BJ (cell line): ENCODE results near the gene WNK1. TPM values are rescaled to one million over a fixed set of nuclear protein-coding genes. Genes with fewer than 3 reads are reported as not detected.

Experiments used
- CTCF ChIA-PET: fragments of 350-600 bp; formaldehyde crosslinking; extraction: SDS; loops from one replicate; lab custom pipeline; 2021; ENCODE audit warnings: antibody characterized with exemption, inconsistent platforms; lab: Yijun Ruan, JAX
- POLR2A ChIA-PET: fragments of 300-600 bp; sonication (Branson Sonifier 250); formaldehyde crosslinking; extraction: SDS; loops from one replicate; lab custom pipeline; 2021; ENCODE audit warnings: antibody characterized with exemption; lab: Charles Lee
- DNase-seq: peaks from one replicate; pipeline ENCODE4 v3.0.0-alpha.2; 2011; ENCODE audit warnings: low read depth
- H3K27me3 ChIP-seq: 2 replicates; pipeline ENCODE4 v1.6.0; 2011; ENCODE audit warnings: low read length; ENCODE audit not compliant: control insufficient read depth, insufficient read depth
- H3K36me3 ChIP-seq: 2 replicates; pipeline ENCODE4 v1.5.1; 2011; ENCODE audit warnings: low read length; ENCODE audit not compliant: control insufficient read depth, insufficient read depth
- H3K4me3 ChIP-seq: 2 replicates; pipeline ENCODE4 v1.5.1; 2011; ENCODE audit warnings: low read depth, mild to moderate bottlenecking, control low read depth, low read length
- CTCF ChIP-seq: IDR thresholded peaks from 2 replicates; pipeline ENCODE4 v1.5.1; 2011; ENCODE audit warnings: low read depth, mild to moderate bottlenecking, control low read depth, inconsistent platforms, low read length, moderate library complexity; ENCODE audit not compliant: insufficient read depth
- polyA plus RNA-seq: library from polyadenylated mRNA; depleted of rRNA; stranded (reverse); fragments of >200 nt; gene quantifications from 2 replicates; pipeline ENCODE4 v1.2.3, GENCODE V29; 2011

WNK1 gene
- polyA plus RNA-seq, 1 experiment, result 45.2 TPM

GRCh38 chr12:936377-937345, 184.3 kb downstream of the WNK1 start:
- no peak for TF ChIP-seq CTCF

GRCh38 chr12:938810-939209, 186.4 kb downstream of the WNK1 start:
- POLR2A ChIA-PET, result no interaction called here
- H3K4me3 ChIP-seq, result no peak overlapping the region
- H3K27me3 ChIP-seq, result no peaks in the 10 kb centered on the region
- no peaks in the 10 kb centered on the region; the same call in 1 of the 2 replicates for H3K36me3 ChIP-seq
- DNase-seq, result no peak
- CTCF ChIA-PET, result no interaction called here
- TF ChIP-seq CTCF, result no peak

More at GRCh38 chr12:936377-937345, 184.3 kb downstream of the WNK1 start:
- ChIA-PET CTCF (interaction anchor here (0.6 kb wide), 1 partner anchor 648 kb away, joined by 3 read pairs; no protein-coding TSS in a partner anchor), POLR2A (interaction anchor here (0.7 kb wide), 1 partner anchor 13 kb away, joined by 4 read pairs; the partner anchor contains the start of gene RAD52)
- Histone ChIP-seq H3K36me3 (no peaks in the 10 kb centered on the region; the same call in 1 of the 2 replicates), H3K27me3 (no peaks in the 10 kb centered on the region), H3K4me3 (no peak overlapping the region)
- no peak for DNase-seq

GRCh38 chr12:943051-943450, 190.7 kb downstream of the WNK1 start:
- H3K27me3 ChIP-seq, result no peaks in the 10 kb centered on the region
- H3K36me3 ChIP-seq, result no peaks in the 10 kb centered on the region; the same call in 1 of the 2 replicates
- POLR2A ChIA-PET, result no interaction called here
- no peak overlapping the region for H3K4me3 ChIP-seq
- CTCF ChIA-PET, result no interaction called here
- no peak for TF ChIP-seq CTCF
- no peak for DNase-seq

DNA sequence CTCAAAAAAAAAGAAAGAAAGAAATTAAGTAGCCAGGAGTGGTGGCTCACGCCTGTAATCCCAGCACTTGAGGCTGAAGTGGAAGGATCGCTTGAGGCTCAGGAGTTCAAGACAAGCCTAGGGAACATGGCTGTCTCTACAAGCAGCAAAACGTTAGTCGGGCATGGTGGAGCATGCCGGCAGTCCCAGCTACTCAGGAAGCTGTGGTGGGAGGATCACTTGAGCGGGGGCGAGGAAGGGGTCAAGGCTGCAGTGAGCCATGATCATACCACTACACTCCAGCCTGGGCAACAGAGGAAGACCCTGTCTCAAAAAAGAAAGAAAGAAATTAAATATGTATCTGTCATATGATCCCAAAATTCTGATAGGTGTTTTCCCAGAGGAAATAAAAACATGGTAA, 191.8 kb downstream of the WNK1 start:
- POLR2A ChIA-PET, result no interaction called here
- DNase-seq, result no peak
- Histone ChIP-seq H3K4me3 (no peak overlapping the region), H3K36me3 (no peaks in the 10 kb centered on the region), H3K27me3 (no peaks in the 10 kb centered on the region)
- CTCF ChIA-PET, result no interaction called here
- no peak for TF ChIP-seq CTCF

GRCh38 chr12:946212-946611, 193.8 kb downstream of the WNK1 start:
- Histone ChIP-seq H3K27me3 (no peaks in the 10 kb centered on the region), H3K4me3 (no peak overlapping the region), H3K36me3 (no peaks in the 10 kb centered on the region)
- ChIA-PET CTCF (no interaction called here), POLR2A (no interaction called here)
- DNase-seq, result no peak
- no peak for TF ChIP-seq CTCF
